ENCODE data around the gene FLRT1.

DNA sequence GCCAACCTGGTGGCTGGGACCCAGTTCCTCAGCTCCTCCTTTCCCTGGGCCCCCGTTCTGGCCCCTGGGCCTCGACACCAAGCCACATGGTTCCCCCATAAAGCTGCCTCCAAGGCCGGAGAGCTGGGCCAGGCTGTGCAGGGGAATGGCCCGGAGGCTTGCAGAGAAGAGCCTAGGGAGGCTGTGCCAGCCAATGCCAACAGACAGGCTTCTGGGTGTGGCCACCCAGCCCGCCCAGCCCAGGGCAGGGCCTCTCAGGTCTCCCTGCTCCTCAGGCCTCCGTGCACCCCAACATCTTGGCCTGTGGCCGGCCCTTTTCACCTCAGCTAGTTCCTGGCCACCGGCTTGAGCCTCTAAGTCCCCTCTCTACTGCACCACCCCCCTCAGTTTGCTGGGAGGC, 17.4 kb upstream of the FLRT1 start:
- TF ChIP-seq, protein P1, sequence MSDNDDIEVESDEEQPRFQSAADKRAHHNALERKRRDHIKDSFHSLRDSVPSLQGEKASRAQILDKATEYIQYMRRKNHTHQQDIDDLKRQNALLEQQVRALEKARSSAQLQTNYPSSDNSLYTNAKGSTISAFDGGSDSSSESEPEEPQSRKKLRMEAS (IDR thresholded peaks at IDR 0.05), result no peak
- TF ChIP-seq FOSB (CRISPR knock-in tag; IDR thresholded peaks at IDR 0.05) (no peak), CEBPB (IDR thresholded peaks at IDR 0.05) (no peak), POLR2A (IDR thresholded peaks at IDR 0.05; ENCODE audit: low read length) (no peak), CHD4 (IDR thresholded peaks at IDR 0.05; ENCODE audit: borderline replicate concordance) (no peak), ESRRA (IDR thresholded peaks at IDR 0.05; ENCODE audit: borderline replicate concordance, low read length) (no peak), GATA3 (IDR thresholded peaks at IDR 0.05; ENCODE audit: borderline replicate concordance) (no peak)
- TF ChIP-seq, protein P2, sequence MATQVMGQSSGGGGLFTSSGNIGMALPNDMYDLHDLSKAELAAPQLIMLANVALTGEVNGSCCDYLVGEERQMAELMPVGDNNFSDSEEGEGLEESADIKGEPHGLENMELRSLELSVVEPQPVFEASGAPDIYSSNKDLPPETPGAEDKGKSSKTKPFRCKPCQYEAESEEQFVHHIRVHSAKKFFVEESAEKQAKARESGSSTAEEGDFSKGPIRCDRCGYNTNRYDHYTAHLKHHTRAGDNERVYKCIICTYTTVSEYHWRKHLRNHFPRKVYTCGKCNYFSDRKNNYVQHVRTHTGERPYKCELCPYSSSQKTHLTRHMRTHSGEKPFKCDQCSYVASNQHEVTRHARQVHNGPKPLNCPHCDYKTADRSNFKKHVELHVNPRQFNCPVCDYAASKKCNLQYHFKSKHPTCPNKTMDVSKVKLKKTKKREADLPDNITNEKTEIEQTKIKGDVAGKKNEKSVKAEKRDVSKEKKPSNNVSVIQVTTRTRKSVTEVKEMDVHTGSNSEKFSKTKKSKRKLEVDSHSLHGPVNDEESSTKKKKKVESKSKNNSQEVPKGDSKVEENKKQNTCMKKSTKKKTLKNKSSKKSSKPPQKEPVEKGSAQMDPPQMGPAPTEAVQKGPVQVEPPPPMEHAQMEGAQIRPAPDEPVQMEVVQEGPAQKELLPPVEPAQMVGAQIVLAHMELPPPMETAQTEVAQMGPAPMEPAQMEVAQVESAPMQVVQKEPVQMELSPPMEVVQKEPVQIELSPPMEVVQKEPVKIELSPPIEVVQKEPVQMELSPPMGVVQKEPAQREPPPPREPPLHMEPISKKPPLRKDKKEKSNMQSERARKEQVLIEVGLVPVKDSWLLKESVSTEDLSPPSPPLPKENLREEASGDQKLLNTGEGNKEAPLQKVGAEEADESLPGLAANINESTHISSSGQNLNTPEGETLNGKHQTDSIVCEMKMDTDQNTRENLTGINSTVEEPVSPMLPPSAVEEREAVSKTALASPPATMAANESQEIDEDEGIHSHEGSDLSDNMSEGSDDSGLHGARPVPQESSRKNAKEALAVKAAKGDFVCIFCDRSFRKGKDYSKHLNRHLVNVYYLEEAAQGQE (IDR thresholded peaks at IDR 0.05), result no peak
- TF ChIP-seq, protein P3, sequence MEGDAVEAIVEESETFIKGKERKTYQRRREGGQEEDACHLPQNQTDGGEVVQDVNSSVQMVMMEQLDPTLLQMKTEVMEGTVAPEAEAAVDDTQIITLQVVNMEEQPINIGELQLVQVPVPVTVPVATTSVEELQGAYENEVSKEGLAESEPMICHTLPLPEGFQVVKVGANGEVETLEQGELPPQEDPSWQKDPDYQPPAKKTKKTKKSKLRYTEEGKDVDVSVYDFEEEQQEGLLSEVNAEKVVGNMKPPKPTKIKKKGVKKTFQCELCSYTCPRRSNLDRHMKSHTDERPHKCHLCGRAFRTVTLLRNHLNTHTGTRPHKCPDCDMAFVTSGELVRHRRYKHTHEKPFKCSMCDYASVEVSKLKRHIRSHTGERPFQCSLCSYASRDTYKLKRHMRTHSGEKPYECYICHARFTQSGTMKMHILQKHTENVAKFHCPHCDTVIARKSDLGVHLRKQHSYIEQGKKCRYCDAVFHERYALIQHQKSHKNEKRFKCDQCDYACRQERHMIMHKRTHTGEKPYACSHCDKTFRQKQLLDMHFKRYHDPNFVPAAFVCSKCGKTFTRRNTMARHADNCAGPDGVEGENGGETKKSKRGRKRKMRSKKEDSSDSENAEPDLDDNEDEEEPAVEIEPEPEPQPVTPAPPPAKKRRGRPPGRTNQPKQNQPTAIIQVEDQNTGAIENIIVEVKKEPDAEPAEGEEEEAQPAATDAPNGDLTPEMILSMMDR (IDR thresholded peaks at IDR 0.05), result no peak
- TF ChIP-seq, protein P4, sequence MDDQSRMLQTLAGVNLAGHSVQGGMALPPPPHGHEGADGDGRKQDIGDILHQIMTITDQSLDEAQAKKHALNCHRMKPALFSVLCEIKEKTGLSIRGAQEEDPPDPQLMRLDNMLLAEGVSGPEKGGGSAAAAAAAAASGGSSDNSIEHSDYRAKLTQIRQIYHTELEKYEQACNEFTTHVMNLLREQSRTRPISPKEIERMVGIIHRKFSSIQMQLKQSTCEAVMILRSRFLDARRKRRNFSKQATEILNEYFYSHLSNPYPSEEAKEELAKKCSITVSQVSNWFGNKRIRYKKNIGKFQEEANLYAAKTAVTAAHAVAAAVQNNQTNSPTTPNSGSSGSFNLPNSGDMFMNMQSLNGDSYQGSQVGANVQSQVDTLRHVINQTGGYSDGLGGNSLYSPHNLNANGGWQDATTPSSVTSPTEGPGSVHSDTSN (IDR thresholded peaks at IDR 0.05), result no peak
- TF ChIP-seq, protein P5, sequence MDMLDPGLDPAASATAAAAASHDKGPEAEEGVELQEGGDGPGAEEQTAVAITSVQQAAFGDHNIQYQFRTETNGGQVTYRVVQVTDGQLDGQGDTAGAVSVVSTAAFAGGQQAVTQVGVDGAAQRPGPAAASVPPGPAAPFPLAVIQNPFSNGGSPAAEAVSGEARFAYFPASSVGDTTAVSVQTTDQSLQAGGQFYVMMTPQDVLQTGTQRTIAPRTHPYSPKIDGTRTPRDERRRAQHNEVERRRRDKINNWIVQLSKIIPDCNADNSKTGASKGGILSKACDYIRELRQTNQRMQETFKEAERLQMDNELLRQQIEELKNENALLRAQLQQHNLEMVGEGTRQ (IDR thresholded peaks at IDR 0.05), result no peak

Data from A549 (cell line).